Stimulated activated CD4-positive, alpha-beta T cell treated with anti-CD3 and anti-CD28 coated beads, Interleukin-1b, Interleukin-23, amount 100 ng/mL, for 24 hours (primary cell): ENCODE data around the gene EEFSEC.
A peak's percentile ranks its signal among the peaks of the same experiment; 100 is the strongest.

Experiments used
- DNase-seq, 4 experiments: peaks; one replicate each; pipeline ENCODE4 v3.0.0-alpha.2; 2020; ENCODE audit warnings: low read depth in 4 of 4, low spot score in 1 of 4

The EEFSEC gene

GRCh38 chr3:128313071-128313725 is 159.9 kb downstream of the EEFSEC start:
- DNase-seq, result no peak

GRCh38 chr3:128313935-128314334 is 160.7 kb downstream of the EEFSEC start:
- no peak for DNase-seq

GRCh38 chr3:128315313-128315712 is 162.0 kb downstream of the EEFSEC start:
- no peak for DNase-seq

GRCh38 chr3:128316481-128316891 is 163.2 kb downstream of the EEFSEC start:
- peak in 2 of 4 experiments; percentile 16 to 20 for DNase-seq

- no peak for DNase-seq
Observed at GRCh38 chr3:128317101-128317697, 163.9 kb downstream of the EEFSEC start.

GRCh38 chr3:128317698-128318231 is 164.5 kb downstream of the EEFSEC start:
- DNase-seq, result no peak

- no peak for DNase-seq
Observed at GRCh38 chr3:128318275-128318941, 165.1 kb downstream of the EEFSEC start.

GRCh38 chr3:128319107-128319506 is 165.8 kb downstream of the EEFSEC start:
- DNase-seq, result no peak

- no peak for DNase-seq
Observed at GRCh38 chr3:128319741-128320141, 166.5 kb downstream of the EEFSEC start.

GRCh38 chr3:128320551-128321340 is 167.5 kb downstream of the EEFSEC start:
- no peak for DNase-seq

- no peak for DNase-seq
Observed at GRCh38 chr3:128321418-128321817, 168.1 kb downstream of the EEFSEC start.

- DNase-seq, result peak in 2 of 4 experiments; percentile 15 to 20
Observed at GRCh38 chr3:128322030-128323022, 169.0 kb downstream of the EEFSEC start.

GRCh38 chr3:128323206-128324081 is 170.2 kb downstream of the EEFSEC start:
- no peak for DNase-seq

- no peak for DNase-seq
Observed at GRCh38 chr3:128324911-128325592, 171.8 kb downstream of the EEFSEC start.

- no peak for DNase-seq
Observed at GRCh38 chr3:128326051-128326823, 173.0 kb downstream of the EEFSEC start.

GRCh38 chr3:128327606-128328031 is 174.3 kb downstream of the EEFSEC start:
- no peak for DNase-seq

- DNase-seq, result no peak
Observed at GRCh38 chr3:128328546-128329458, 175.5 kb downstream of the EEFSEC start.
